OCI-M1 (cell line): ENCODE measurements around the gene UBE2J2.

Experiments used
- DNase-seq: peaks from one replicate; lab custom pipeline; 2025; lab: John Stamatoyannopoulos, UW

Gene UBE2J2

GRCh38 chr1:1295154-1295923 lies 21.7 kb upstream of the UBE2J2 start:
- no peak for DNase-seq

GRCh38 chr1:1294250-1294890 lies 20.7 kb upstream of the UBE2J2 start:
- no peak for DNase-seq

GRCh38 chr1:1293263-1294249 lies 19.9 kb upstream of the UBE2J2 start:
- DNase-seq = no peak

- DNase-seq = no peak
Observed at GRCh38 chr1:1292851-1293250, 19.2 kb upstream of the UBE2J2 start.

- no peak for DNase-seq
Observed at GRCh38 chr1:1292442-1292779, 18.8 kb upstream of the UBE2J2 start.

GRCh38 chr1:1291548-1292441 lies 18.1 kb upstream of the UBE2J2 start:
- DNase-seq = peak; percentile 60

GRCh38 chr1:1291023-1291528 lies 17.4 kb upstream of the UBE2J2 start:
- DNase-seq = peak; percentile 25

- peak; percentile 69 for DNase-seq
Observed at GRCh38 chr1:1290238-1290731, 16.6 kb upstream of the UBE2J2 start.

GRCh38 chr1:1287288-1288110 lies 13.8 kb upstream of the UBE2J2 start:
- no peak for DNase-seq

GRCh38 chr1:1286313-1287261 lies 12.9 kb upstream of the UBE2J2 start:
- no peak for DNase-seq

GRCh38 chr1:1285611-1286311 lies 12.1 kb upstream of the UBE2J2 start:
- no peak for DNase-seq

GRCh38 chr1:1285102-1285571 lies 11.5 kb upstream of the UBE2J2 start:
- no peak for DNase-seq

- DNase-seq = no peak
Observed at GRCh38 chr1:1284221-1285101, 10.8 kb upstream of the UBE2J2 start.

GRCh38 chr1:1283821-1284220 lies 10.2 kb upstream of the UBE2J2 start:
- peak; percentile 24 for DNase-seq

GRCh38 chr1:1282998-1283397 lies 9.3 kb upstream of the UBE2J2 start:
- no peak for DNase-seq

- DNase-seq = no peak
Observed at GRCh38 chr1:1281533-1282321, 8.1 kb upstream of the UBE2J2 start.
